Heart right ventricle (tissue), 16 donors: ENCODE results near the gene INSYN2A. TPM values are rescaled to one million over a fixed set of nuclear protein-coding genes. Genes with fewer than 3 reads are reported as not detected.

ENCODE experiments used
- ATAC-seq, 8 donors: fragments of 200-7000 bp; cut with Tn5 transposase; one replicate each; pipeline ENCODE4 v1.9.1; 2020; ENCODE audit warnings: mild to moderate bottlenecking in 8 of 8, moderate library complexity in 8 of 8, moderate number of reproducible peaks in 1 of 8
- DNase-seq, 2 donors: peaks; one replicate each; pipeline ENCODE4 v3.0.0-alpha.2; 2020
- H3K27ac ChIP-seq, 10 donors: fragments of 200-600 bp; sonication (generic) in 2 of 10; one replicate each; pipeline versions ENCODE4 v1.5.0 to v1.8.0; 2020 to 2022; ENCODE audit warnings: mild to moderate bottlenecking in 3 of 10
- H3K27me3 ChIP-seq, 7 donors: fragments of 200-600 bp; one replicate each; pipeline ENCODE4 v1.8.0; 2021 to 2022; ENCODE audit warnings: mild to moderate bottlenecking in 2 of 7
- H3K36me3 ChIP-seq, 9 donors: fragments of 200-600 bp; sonication (generic) in 1 of 9; one replicate each; pipeline versions ENCODE4 v1.5.0 to v1.8.0; 2020 to 2022; ENCODE audit warnings: mild to moderate bottlenecking in 2 of 9
- H3K4me1 ChIP-seq, 9 donors: fragments of 200-600 bp; sonication (generic) in 1 of 9; one replicate each; pipeline versions ENCODE4 v1.5.0 to v1.8.0; 2020 to 2022; ENCODE audit warnings: mild to moderate bottlenecking in 4 of 9
- H3K4me3 ChIP-seq, 10 donors: fragments of 200-600 bp; sonication (generic) in 2 of 10; one replicate each; pipeline versions ENCODE4 v1.5.0 to v1.8.0; 2020 to 2022; ENCODE audit warnings: mild to moderate bottlenecking in 7 of 10, moderate library complexity in 2 of 10
- H3K9me3 ChIP-seq, 11 donors: fragments of 200-600 bp in 10 of 11; sonication (generic) in 2 of 11; one replicate each; pipeline versions ENCODE4 v1.5.0 to v1.8.0; 2013 to 2022; ENCODE audit warnings: mild to moderate bottlenecking in 2 of 11, control low read depth in 1 of 11, moderate library complexity in 1 of 11
- CTCF ChIP-seq, 9 donors: fragments of 200-600 bp; sonication (generic) in 2 of 9; IDR thresholded peaks; one replicate each; pipeline versions ENCODE4 v1.5.0 to v1.8.0; 2021 to 2022; ENCODE audit warnings: antibody characterized with exemption in 9 of 9, mild to moderate bottlenecking in 5 of 9, moderate library complexity in 1 of 9
- WGBS, 2 donors: extraction: QIAGEN DNeasy Blood & Tissue Kit; methylation state at CpG; one replicate each; pipeline ENCODE4 v1.1.7; 2013; ENCODE audit warnings: inconsistent platforms in 1 of 2; 5-methylcytosine and 5-hydroxymethylcytosine counted together
- intact Hi-C, 10 donors: fragments of 100-400 bp; cut with DNase I; formaldehyde crosslinking; loops; one replicate each; pipeline versions ENCODE4 v1.11.1 to v1.14.2; 2022
- polyA plus RNA-seq, 2 donors: library from polyadenylated mRNA; stranded (reverse); fragments of 200-250 nt; gene quantifications; one replicate each; pipeline ENCODE4 v1.2.3, GENCODE V29; 2013
- total RNA-seq, 10 donors: library from RNA; stranded (reverse); fragmentation: NEBNext Ultra II Directional in 3 of 10; extraction: Animal tissue kit (Norgen Biotek cat#: 25700) in 3 of 10; gene quantifications; one replicate each; pipeline versions ENCODE4 v1.2.1 to v1.2.4, GENCODE V29; 2021 to 2023
- donor health status: Arrhythmogenic right ventricular cardiomyopathy.
- donor health status: ischemic (EF 13 %, LVEDD 7.1; RV severe dilation, severe dysfunction).
- donor health status: healthy with polysubstance abuse.
- donor health status: DM: no; HTN: yes; CAD: no.
- donor health status: DM: no; HTN: no; CAD: no.
- donor health status: ischemic (EF 25% LVEDD 6.9; RV normal size, moderate dysfunction).
- donor health status: ischemic (EF 25% LVEDD 5.7; RV mildly dilated, moderate dysfunction).
- donor health status: healthy.
- donor health status: DM: yes; HTN: yes; CAD: no.
- donor health status: Ischemic cardiomyopathy.
- donor health status: ischemic (EF 35%, LVEDD 5.7; RV mildly dilated, moderate dysfunction).
- donor health status: nonischemic (EF 11% LVEDD 7.7; RV severe dilation, severe dysfunction).
- donor health status: DM: yes; HTN: yes; CAD: no.
- donor health status: PGD.
- donor health status: ischemic (EF 29% LVEDD 5.4; RV normal size, mild dysfunction).
- donor health status: nonischemic (EF 23%, LVEDD 6.1; RV moderate dilation, normal function).

The INSYN2A gene
- total and polyA plus RNA-seq, 12 donors: 0.01 to 0.19 (median 0.15) TPM; not detected in 6

GRCh38 chr10:127179612-127180250, 16.7 kb downstream of the INSYN2A start:
- Histone ChIP-seq H3K9me3 (no peaks in the 10 kb centered on the region), H3K4me1 (no peaks in the 10 kb centered on the region), H3K27me3 (no peaks in the 10 kb centered on the region), H3K27ac (no peak overlapping the region), H3K4me3 (no peak overlapping the region), H3K36me3 (peaks cover 0 to 15% (median 0%) of the 10 kb centered on the region in 9 donors)
- TF ChIP-seq CTCF (IDR thresholded peaks at IDR 0.05): no peak
- DNase-seq (no peak), ATAC-seq (no peak)
- 94 to 97% methylated on average over 6 of the region's 6 CpGs for WGBS, 2 donors
- intact Hi-C loops: loop anchor here in 1 of 10 donors (5.0 kb wide), 1 partner anchor 393 kb away; no protein-coding TSS in a partner anchor

GRCh38 chr10:127176649-127177048, 19.7 kb downstream of the INSYN2A start:
- Histone ChIP-seq H3K27ac (no peak overlapping the region), H3K4me3 (no peak overlapping the region), H3K36me3 (peaks cover 0 to 22% (median 0%) of the 10 kb centered on the region in 9 donors), H3K9me3 (no peaks in the 10 kb centered on the region), H3K27me3 (no peaks in the 10 kb centered on the region), H3K4me1 (no peaks in the 10 kb centered on the region)
- WGBS, 2 donors: 76 to 86% methylated on average over 16 of the region's 16 CpGs
- intact Hi-C loops: no loop called here
- DNase-seq (no peak), ATAC-seq (no peak)
- TF ChIP-seq CTCF (IDR thresholded peaks at IDR 0.05): no peak

- intact Hi-C loops: no loop called here
- no peak overlapping the region for H3K27ac ChIP-seq
- no peak overlapping the region for H3K4me3 ChIP-seq
- H3K27me3 ChIP-seq: no peaks in the 10 kb centered on the region
- H3K36me3 ChIP-seq: peaks cover 0 to 22% (median 0%) of the 10 kb centered on the region in 9 donors
- no peak for TF ChIP-seq CTCF (IDR thresholded peaks at IDR 0.05)
- no peaks in the 10 kb centered on the region for H3K4me1 ChIP-seq
- WGBS, 2 donors: 96 to 97% methylated on average over 40 of the region's 40 CpGs
- no peaks in the 10 kb centered on the region for H3K9me3 ChIP-seq
- DNase-seq (no peak), ATAC-seq (no peak)
Measured at GRCh38 chr10:127175357-127176110, 20.9 kb downstream of the INSYN2A start.

- Histone ChIP-seq H3K36me3 (peaks cover 0 to 22% (median 0%) of the 10 kb centered on the region in 9 donors), H3K27ac (no peak overlapping the region), H3K27me3 (no peaks in the 10 kb centered on the region), H3K9me3 (no peaks in the 10 kb centered on the region), H3K4me3 (no peak overlapping the region), H3K4me1 (no peaks in the 10 kb centered on the region)
- DNase-seq (no peak), ATAC-seq (no peak)
- intact Hi-C loops: no loop called here
- no peak for TF ChIP-seq CTCF (IDR thresholded peaks at IDR 0.05)
- WGBS, 2 donors: 91 to 98% methylated on average over 8 of the region's 8 CpGs
Measured at GRCh38 chr10:127174866-127175265, 21.5 kb downstream of the INSYN2A start.
